Measurements from ENCODE around the gene FCER1A.

Gene FCER1A

GRCh38 chr1:159275891-159276290 lies 26.2 kb upstream of the FCER1A start:
- H3K27me3 ChIP-seq (replicated peaks; ENCODE audit: control insufficient read depth, insufficient read depth, low read length), result no peaks in the 10 kb centered on the region
- H3K4me3 ChIP-seq (replicated peaks; ENCODE audit: low read depth, low read length), result no peak overlapping the region
- no peak for DNase-seq (ENCODE audit: extremely low read depth, insufficient read length)
- no peak for TF ChIP-seq CTCF (IDR thresholded peaks at IDR 0.05; ENCODE audit: insufficient read depth, low read length, poor library complexity, severe bottlenecking)
- no peaks in the 10 kb centered on the region for H3K36me3 ChIP-seq (ENCODE audit: control insufficient read depth, insufficient read depth, low read length)

- no peak for TF ChIP-seq CTCF (IDR thresholded peaks at IDR 0.05; ENCODE audit: insufficient read depth, low read length, poor library complexity, severe bottlenecking)
- H3K27me3 ChIP-seq (replicated peaks; ENCODE audit: control insufficient read depth, insufficient read depth, low read length), result no peaks in the 10 kb centered on the region
- no peak overlapping the region for H3K4me3 ChIP-seq (replicated peaks; ENCODE audit: low read depth, low read length)
- H3K36me3 ChIP-seq (ENCODE audit: control insufficient read depth, insufficient read depth, low read length), result no peaks in the 10 kb centered on the region
- DNase-seq (ENCODE audit: extremely low read depth, insufficient read length), result no peak
Observed at GRCh38 chr1:159279773-159280172, 22.4 kb upstream of the FCER1A start.

GRCh38 chr1:159282118-159282517 lies 20.0 kb upstream of the FCER1A start:
- H3K36me3 ChIP-seq (ENCODE audit: control insufficient read depth, insufficient read depth, low read length), result no peaks in the 10 kb centered on the region
- H3K27me3 ChIP-seq (replicated peaks; ENCODE audit: control insufficient read depth, insufficient read depth, low read length), result no peaks in the 10 kb centered on the region
- TF ChIP-seq CTCF (IDR thresholded peaks at IDR 0.05; ENCODE audit: insufficient read depth, low read length, poor library complexity, severe bottlenecking), result no peak
- H3K4me3 ChIP-seq (replicated peaks; ENCODE audit: low read depth, low read length), result no peak overlapping the region
- no peak for DNase-seq (ENCODE audit: extremely low read depth, insufficient read length)

GRCh38 chr1:159289060-159289459 lies 13.1 kb upstream of the FCER1A start:
- Histone ChIP-seq H3K27me3 (replicated peaks; ENCODE audit: control insufficient read depth, insufficient read depth, low read length) (no peaks in the 10 kb centered on the region), H3K36me3 (ENCODE audit: control insufficient read depth, insufficient read depth, low read length) (no peaks in the 10 kb centered on the region), H3K4me3 (replicated peaks; ENCODE audit: low read depth, low read length) (no peak overlapping the region)
- DNase-seq (ENCODE audit: extremely low read depth, insufficient read length), result no peak
- no peak for TF ChIP-seq CTCF (IDR thresholded peaks at IDR 0.05; ENCODE audit: insufficient read depth, low read length, poor library complexity, severe bottlenecking)

GRCh38 chr1:159291424-159291823 lies 10.7 kb upstream of the FCER1A start:
- TF ChIP-seq CTCF (IDR thresholded peaks at IDR 0.05; ENCODE audit: insufficient read depth, low read length, poor library complexity, severe bottlenecking), result no peak
- Histone ChIP-seq H3K4me3 (replicated peaks; ENCODE audit: low read depth, low read length) (no peak overlapping the region), H3K27me3 (replicated peaks; ENCODE audit: control insufficient read depth, insufficient read depth, low read length) (no peaks in the 10 kb centered on the region), H3K36me3 (ENCODE audit: control insufficient read depth, insufficient read depth, low read length) (no peaks in the 10 kb centered on the region)
- no peak for DNase-seq (ENCODE audit: extremely low read depth, insufficient read length)

GRCh38 chr1:159296706-159297375 lies 5.3 kb upstream of the FCER1A start:
- Histone ChIP-seq H3K36me3 (ENCODE audit: control insufficient read depth, insufficient read depth, low read length) (no peaks in the 10 kb centered on the region), H3K27me3 (replicated peaks; ENCODE audit: control insufficient read depth, insufficient read depth, low read length) (no peaks in the 10 kb centered on the region), H3K4me3 (replicated peaks; ENCODE audit: low read depth, low read length) (no peak overlapping the region)
- no peak for TF ChIP-seq CTCF (IDR thresholded peaks at IDR 0.05; ENCODE audit: insufficient read depth, low read length, poor library complexity, severe bottlenecking)
- DNase-seq (ENCODE audit: extremely low read depth, insufficient read length), result peak; percentile 44
